NCI-H446 (cell line): ENCODE measurements around the gene LRRC7.
"Not testable (repeated sequence)": the region's sequence is repeated elsewhere in the genome, so short reads cannot be mapped to it uniquely, and the experiment has no call there.

Source experiments
- DNase-seq, 2 experiments: peaks; one replicate each; lab custom pipeline; 2025; lab: John Stamatoyannopoulos, UW

LRRC7 gene

DNA sequence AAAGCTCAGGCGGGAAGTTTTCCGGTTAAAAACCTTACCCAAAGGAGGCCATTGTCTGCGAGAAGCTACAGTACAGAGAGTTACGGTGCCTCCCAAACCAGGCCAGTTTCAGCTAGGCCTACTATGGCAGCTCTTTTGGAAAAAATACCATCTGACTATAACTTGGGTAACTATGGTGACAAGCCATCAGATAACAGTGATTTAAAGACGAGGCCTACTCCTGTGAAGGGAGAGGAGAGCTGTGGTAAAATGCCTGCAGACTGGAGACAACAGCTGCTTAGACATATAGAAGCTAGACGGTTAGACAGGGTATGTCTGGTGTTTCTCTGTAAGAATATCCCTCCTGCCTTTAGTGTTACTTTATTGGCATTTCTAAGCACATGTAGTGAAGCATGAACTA lies 471.8 kb downstream of the LRRC7 start:
- no peak for DNase-seq

DNA sequence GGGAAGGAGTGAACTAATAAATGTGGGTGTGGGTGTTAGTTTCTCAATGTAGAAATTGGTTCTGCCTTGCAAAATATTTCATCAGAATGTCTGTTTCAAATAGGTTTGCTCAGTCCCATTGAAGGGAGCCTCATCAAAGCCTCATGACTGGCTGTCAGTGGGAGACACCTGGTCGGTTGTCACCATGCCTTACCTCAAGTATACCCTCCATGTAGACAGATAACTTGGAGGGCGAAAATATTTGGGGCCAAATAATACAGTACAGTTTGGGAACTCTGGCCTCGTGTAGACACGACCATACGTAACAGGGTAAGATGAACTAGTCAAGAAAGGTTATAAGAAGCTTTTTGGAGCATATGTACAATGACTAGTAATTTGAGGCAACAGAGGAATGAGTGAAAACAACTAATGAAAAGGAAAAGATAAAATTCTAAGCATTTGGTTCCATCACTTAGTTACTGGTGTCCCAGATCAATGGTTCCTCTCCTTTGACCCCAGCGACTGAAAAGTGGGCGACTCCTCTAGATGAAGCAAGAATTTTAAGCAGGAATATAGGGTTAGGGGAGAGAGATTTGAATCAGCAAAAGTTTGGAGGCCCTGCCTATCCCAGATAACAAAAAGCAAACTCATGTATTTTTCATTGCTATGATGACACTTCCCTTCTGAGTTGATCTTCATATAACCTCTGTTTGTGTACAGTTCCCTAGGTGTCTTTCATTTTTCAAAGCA lies 473.8 kb downstream of the LRRC7 start:
- DNase-seq, result no peak

DNA sequence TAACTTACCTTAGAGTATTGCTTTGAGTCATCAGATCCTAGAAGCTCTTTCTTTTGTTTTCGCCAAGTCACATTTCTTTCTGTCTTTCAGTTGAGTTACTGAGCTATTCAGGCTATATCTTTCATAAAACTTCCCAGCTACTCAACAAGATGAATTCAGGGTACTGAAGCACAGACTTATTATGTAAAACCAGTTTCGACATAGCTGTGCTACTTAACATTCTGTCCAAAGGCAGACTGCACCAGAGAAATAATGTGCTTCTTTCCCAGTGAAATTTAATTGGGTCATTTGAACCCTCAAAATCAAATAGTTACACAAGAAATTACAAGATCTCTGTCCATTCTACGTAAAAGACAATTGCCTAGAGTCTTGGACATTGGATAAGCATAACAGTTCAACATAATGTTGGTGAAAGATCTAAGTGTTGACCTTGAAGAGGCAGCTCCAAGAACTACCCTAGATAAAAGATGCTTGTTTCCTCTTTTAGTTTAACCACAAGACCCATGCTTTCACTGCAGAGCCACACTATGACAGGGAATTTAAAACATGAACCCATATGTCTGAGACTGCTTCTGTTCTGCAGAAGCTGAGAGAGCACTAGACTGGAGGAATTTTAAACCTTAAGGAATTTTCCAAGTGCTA lies 474.5 kb downstream of the LRRC7 start:
- DNase-seq, result no peak

DNA sequence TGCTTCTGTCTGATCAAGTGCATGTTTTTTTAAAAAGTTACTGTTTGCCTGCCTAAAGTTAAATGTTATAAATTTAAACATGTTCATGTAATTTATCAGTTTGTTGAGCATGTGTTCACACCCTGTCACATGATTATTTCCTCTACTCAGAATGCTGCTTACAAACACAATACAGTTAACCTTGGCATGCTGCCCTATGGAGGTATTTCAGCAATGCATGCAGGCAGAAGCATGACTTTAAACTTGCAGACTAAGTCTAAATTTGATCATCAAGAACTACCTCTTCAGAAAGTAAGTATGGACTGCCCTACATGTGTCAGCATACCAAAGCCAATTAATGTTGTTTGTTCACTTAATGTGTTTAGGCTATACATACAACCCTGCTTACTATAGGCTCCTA lies 476.1 kb downstream of the LRRC7 start:
- DNase-seq, result peak in 1 of 2 experiments; percentile 52

DNA sequence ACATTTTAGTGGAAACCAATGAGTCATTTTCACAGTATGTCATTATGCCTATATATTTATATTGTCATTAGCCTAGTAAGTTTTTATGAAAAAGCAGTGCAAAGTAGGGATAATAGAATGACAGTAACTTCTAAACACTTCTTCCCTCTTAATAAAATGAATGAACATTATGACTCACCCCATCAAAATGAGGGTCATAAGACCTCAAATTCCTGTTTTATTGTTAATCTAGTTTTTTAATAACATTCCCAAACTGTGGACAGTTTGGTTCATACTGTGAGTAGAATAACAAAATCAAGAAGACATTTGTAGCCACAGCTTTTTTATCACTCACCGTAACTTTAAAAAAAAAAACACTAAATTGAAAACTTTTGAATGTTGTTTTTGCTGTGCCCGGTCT lies 477.1 kb downstream of the LRRC7 start:
- no peak for DNase-seq

DNA sequence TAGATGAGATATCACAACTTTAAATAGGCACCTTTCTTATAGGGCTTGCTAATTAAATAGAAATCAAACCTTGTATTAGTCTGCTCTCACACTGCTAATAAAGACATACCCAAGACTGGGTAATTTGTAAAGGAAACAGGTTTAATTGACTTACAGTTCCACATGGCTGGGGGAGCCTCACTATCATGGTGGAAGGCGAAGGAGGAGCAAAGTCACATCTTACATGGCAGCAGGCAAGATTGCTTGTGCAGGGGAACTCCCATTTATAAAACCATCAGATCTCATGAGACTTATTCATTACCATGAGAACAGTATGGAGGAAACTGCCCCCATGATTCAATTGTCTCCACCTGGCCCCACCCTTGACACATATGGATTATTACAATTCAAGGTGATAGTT lies 477.9 kb downstream of the LRRC7 start:
- not testable (repeated sequence) for DNase-seq

DNA sequence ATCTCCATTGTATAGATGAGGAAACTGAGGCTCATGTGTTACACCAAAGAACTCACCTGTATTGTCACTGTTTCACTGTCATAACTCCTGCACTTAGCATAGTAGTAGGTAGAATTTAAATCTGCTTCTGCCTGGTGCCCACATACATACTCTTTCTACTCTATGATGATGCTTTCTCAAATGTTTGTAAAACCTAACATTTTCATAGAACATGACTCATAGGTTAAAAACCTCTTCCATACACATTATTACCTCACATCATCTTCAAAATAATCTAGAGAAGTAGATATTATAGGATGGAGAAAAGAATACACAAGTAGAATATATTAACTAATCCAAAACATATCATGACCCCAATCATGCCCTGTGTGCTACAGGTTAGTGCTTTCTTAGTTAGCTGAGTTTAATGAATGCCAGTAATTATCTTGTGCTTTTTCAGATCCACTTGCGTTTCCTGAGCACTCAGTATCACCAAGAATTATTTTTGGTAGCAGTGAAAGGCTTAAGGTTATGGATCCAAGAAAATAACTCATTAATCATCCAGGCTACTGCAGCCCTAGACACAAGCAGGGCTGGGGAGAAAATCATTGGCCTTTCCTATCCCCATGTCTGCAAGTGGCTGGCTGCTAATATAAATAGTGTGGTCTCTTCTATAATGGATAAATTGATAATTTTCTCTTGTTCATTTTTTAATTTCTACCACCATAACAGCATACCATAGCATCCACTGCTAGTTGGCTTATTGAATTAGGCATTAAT lies 480.8 kb downstream of the LRRC7 start:
- DNase-seq, result no peak

DNA sequence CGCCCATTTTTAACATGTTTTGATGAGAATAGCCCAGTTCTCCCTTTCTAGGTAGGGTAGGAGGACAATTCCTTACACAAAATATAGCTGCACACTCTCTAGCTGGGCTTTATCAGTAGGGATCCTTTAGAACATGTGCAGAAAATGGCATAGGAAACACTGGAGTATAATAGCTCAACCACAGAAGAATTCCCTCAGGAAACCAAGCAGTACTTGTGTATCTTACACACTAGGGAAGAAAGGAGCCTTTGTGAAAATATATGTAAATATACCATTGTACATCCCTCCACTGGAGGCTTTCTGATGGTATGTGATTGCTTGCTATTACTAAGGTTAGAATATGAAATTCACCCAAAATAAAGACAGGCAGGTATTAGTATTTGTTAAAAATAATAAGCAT lies 484.2 kb downstream of the LRRC7 start:
- no peak for DNase-seq

DNA sequence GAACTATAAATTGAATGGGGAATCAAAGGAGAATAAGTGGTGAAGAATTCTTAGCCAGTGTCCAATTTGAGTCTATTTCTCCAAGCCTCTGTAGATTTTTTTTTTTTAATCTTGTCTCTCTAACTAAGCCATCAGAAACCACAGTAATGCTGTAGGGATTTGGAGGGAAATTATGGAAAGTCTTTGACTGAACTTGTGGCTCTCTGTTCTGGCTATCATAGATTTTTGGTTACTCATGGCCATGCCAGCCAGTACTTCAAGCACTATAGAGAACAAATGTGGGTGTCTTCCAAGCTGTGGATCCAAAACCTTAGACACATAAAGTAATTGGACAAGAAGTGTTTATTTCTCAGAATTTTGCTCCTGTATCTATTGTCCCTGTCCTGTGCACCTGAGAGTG lies 489.8 kb downstream of the LRRC7 start:
- no peak for DNase-seq

DNA sequence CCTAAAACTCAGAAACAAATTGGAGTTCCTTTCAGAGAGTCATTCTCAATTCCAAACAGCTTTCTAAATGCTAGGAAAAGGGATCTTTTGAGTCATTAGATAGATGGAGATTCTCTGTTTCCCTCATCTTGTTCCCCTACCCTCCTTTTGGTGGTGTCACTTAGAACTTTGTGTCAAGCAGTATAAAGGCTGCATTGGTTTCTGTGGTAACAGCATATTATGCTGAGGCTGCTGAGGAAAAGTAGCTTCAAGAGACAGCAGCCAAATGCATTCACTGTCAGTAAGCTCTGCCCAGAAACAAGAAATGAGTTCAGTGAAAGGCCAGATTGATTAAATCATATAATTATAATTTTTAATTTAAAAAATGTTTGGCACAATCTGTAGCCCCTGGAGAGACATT lies 493.5 kb downstream of the LRRC7 start:
- no peak for DNase-seq

DNA sequence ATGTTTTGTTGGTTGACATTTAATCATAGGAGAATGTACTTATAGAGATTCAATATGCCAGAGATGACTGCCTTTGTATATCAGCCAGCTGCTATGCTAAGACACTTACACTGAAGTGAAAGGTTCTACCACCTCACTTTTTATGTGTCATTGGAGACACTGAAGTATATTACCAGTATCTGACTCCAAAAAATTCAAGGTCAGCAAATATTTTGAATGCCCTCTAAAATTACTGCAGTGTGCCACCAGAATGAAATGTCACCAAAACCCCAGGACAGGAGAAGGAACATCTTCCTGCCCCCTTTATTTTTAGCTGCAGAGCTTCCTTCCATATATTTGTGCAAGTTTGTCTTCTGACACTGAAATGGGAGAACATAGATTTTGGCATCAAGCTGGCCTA lies 496.1 kb downstream of the LRRC7 start:
- no peak for DNase-seq

DNA sequence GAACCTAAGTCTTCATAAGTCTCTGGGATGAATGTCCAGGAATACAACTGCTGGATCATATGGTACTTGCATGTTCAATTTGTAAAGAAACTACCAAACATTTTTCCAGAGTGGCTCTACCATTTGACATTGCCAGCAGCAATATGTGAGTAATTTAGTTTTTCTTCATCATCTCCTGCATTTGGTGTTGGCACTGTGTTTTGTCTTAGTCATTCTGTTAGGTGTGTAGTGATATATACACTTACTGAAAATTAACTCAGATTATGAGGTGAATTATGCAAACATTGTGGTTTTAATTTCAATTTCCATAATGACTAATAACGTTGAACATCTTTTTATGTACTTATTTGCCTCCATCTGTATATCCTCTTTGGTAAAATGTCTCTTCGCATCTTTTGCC lies 499.0 kb downstream of the LRRC7 start:
- DNase-seq, result no peak

DNA sequence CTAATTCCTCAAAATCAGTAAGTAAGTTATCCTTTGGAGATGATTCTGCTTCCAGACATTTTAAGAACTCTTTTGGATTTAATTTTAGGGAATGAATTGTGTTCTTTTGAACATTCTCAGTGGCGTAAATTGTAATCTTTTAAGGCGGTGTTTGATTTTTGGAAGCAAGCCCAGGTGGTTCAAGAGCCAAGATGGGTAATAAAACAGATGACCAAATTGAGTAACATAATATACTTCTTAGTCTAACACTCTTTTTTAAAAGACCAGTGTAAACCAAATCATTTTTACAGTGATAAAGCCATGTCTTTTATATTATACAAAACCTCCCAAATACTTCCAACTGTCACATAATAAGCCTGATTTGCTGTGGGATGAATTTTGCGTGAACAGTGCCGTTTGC lies 503.9 kb downstream of the LRRC7 start:
- DNase-seq, result peak; percentile 12 to 61

DNA sequence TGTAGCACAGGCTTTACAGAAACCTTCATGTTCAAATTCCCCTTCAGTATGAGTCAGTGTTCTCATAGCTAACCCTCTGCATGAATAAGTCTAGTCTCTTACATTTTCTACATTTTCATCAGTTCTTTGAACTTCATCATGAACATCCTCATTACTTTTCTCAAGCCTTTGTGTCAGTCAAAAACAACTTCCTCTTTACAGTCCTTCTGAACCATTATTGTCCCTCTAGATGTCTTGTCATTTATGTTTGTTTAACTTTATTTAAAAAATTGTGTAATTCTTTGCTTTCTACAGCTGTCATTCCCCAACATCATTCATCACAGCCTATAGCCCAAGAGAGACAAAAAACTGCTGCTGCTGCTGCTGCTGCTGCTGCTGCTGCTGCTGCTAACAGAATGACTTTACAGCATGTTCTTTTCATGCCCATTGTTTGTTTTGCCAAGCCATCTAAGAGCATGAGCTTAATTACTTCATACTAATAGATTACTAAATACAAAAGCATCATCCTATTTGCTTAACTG lies 504.6 kb downstream of the LRRC7 start:
- DNase-seq, result peak in 1 of 2 experiments; percentile 4

DNA sequence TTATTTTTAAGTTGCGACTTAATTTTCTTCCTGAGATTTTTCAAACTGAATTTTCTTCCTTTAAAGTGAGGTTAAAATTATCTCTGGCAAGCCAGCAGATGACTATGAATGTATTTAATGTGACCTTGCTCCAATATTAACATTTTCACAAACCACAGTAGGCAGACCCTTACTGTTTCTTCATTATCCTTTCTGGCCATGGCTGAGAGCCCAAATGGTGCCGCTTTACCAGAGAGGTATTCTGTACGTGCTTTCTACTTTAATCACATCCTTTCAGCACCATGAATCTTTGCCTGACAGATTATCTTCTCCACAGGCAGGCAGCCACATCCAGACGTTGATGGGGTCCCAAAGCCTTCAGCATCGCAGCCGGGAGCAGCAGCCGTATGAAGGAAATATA lies 508.0 kb downstream of the LRRC7 start:
- DNase-seq, result no peak

DNA sequence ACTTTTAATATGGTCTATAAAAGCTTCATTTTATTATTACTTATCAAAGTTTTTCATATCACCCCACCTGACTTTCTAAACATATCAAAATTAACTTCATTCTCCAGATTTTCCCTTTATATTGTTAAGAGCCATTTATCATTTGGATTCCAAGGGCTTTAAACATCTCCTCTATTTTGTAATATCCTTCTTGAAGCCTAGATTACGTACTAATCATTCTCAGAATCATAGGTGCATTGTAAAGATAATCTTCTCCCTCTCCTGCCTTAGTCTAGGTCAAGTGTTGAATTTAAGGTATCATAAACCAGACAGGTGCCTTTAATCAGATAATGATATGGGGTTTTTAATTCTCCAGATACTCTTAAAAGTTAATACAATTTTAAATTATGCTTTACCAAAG lies 509.3 kb downstream of the LRRC7 start:
- DNase-seq, result no peak

DNA sequence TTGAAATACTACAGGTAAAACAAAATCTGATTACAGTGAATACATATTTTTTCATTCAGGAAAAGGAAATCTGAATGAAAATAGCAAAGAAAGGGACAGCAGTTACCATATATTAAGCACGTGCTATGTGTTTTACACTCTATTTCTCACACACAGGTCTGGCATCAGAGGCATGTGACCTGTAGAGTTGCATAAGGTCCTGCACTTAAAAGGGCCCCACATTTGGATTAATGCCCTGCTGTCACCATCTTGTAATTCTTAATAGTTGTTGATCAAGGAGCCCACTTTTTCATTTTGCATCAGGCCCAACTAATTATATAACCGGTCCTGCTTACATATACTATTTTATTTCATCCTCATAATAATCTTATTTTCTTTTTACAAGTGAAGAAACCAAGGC lies 511.8 kb downstream of the LRRC7 start:
- DNase-seq, result no peak

DNA sequence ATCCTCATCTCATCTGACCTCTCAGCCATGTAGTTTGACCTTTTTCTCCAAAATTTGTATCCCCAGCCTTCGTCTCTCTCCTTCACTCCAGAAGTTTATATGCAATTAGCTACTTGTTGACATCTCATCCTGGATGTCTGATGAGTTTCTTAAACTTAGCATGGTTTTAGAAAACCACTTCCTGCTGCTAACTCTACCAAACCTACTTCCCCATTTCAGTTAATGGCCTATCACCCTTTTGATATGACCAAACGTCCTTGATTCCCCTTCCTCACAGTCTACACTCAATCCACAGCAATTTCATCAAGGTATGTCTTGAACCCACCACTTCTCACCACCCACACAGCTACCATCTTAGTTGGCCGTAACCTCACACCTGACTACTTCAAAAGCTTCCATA lies 515.8 kb downstream of the LRRC7 start:
- no peak for DNase-seq

DNA sequence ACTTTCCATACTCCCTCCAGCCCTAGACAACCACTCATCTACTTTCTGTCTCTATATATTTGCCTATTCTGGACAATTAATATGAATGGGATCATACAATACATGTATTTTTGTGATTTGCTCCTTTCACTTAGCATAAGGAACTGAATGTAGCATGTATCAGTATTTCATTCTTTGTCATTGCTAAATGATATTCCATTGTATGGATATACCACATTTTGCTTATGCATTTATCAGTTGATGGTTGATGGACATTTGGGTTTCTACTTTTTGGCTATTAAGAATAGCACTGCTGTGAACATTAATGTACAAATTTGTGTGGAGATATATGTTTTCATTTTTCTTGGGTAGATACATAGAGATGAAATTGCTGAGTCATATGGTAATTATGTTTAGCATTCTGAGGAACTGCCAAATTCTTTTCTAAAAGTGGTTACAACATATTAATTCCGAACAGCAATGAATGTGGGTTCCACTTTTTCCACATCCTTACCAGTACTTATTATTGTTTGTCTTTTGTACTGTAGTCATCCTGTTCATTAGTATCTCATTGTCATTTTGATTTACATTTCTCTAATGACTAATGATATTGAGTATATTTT lies 516.7 kb downstream of the LRRC7 start:
- no peak for DNase-seq

DNA sequence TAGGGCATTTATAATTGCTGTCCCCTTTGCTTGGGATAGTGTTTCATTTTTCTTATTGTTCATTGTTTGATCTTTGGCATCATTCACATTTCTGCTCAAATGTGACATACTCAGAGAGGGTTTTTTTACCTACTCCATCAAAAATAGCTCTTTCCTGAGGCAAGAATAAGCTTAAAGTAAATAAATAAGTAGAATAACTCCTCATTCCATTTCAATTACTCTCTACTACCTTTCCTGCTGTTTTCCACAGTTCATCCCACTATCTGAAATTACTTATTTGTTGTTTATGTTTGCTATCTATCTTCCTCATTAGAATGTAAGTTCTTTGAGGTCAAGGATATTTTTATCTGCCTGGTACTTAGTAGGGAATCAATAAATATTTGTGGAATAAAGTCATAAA lies 517.8 kb downstream of the LRRC7 start:
- no peak for DNase-seq

DNA sequence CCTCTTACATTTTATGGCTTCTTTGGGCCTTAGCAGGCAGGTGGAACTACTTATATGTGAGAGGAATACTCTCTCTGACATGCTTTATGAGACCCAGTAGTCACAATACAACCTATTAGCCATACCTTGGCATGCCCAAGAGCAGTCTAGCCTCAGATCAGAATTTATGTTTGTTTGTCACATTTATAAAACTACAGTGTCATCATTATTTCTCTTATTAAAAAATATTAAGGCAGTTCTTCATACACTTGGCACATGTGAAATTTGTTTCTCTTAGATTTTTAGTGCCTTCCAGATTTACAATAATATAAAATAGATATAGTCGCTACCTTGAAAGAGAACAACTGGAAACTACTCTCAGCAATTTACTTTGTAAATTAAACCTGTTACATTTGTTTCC lies 519.2 kb downstream of the LRRC7 start:
- DNase-seq, result no peak

DNA sequence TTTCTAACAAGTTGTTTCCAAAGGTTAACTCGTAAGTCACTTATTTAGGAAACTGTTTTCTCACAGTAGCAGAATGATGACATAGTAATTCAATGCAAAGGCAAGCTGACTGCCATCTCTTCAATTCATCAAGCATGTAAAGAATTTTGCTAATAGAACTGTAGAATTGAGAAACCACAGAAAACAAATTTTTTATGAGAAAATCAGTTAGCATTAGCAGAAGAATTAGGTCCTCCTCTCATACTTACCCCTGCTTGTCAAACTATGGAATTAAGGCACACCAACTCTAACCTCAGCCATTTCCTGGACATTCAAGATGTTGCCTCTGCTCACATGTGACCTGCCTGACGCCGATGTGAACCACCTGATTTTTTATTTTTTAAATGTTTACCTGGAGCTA lies 522.4 kb downstream of the LRRC7 start:
- no peak for DNase-seq

DNA sequence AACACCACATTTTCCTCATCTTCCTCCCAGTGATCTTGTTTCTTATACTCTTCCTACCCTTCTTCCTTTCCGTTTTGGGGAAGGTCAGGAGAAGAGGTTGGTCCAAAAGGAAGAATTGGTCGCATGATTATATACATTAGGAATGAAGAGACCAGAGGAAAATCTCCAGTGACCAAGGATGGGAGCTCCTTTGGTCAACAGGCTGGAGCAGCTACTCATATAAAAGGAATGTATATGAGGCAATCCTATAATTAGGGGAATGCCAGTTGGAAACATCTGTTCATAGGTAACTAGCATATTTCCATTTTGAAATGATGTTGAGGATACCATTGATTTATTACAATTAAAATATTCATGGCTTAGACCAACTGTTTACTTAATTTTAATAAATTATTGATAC lies 523.2 kb downstream of the LRRC7 start:
- DNase-seq, result no peak
